EL (cell line): ENCODE data around the gene CYP3A4.
"Not testable (repeated sequence)": the region's sequence is repeated elsewhere in the genome, so short reads cannot be mapped to it uniquely, and the experiment has no call there.

ENCODE experiments used
- DNase-seq: peaks from one replicate; pipeline ENCODE4 v3.0.0-alpha.2; 2016

CYP3A4 gene

GRCh38 chr7:99748846-99749579, 35.0 kb downstream of the CYP3A4 start:
- DNase-seq, result no peak

GRCh38 chr7:99746915-99747314, 37.1 kb downstream of the CYP3A4 start:
- DNase-seq, result not testable (repeated sequence)

GRCh38 chr7:99745395-99745794, 38.6 kb downstream of the CYP3A4 start:
- DNase-seq, result not testable (repeated sequence)

- DNase-seq, result no peak
Measured at GRCh38 chr7:99742737-99743394, 41.1 kb downstream of the CYP3A4 start.

GRCh38 chr7:99741441-99741795, 42.6 kb downstream of the CYP3A4 start:
- no peak for DNase-seq

- DNase-seq, result peak; percentile 7
Measured at GRCh38 chr7:99740573-99741440, 43.2 kb downstream of the CYP3A4 start.

GRCh38 chr7:99739699-99740572, 44.0 kb downstream of the CYP3A4 start:
- no peak for DNase-seq

GRCh38 chr7:99737726-99738125, 46.3 kb downstream of the CYP3A4 start:
- peak; percentile 11 for DNase-seq

- not testable (repeated sequence) for DNase-seq
Measured at GRCh38 chr7:99736667-99737066, 47.3 kb downstream of the CYP3A4 start.

- no peak for DNase-seq
Measured at GRCh38 chr7:99734987-99735386, 49.0 kb downstream of the CYP3A4 start, which contains the start of gene CYP3A7. Gene CYP3A7, minus strand, starts transcription at chr7:99735196. Its CDS starts 103 bp downstream, at chr7:99735093.

- peak; percentile 7 for DNase-seq
Measured at GRCh38 chr7:99733448-99733847, 50.5 kb downstream of the CYP3A4 start.

GRCh38 chr7:99733003-99733402, 51.0 kb downstream of the CYP3A4 start:
- DNase-seq, result no peak

- DNase-seq, result no peak
Measured at GRCh38 chr7:99731638-99732374, 52.2 kb downstream of the CYP3A4 start.

- DNase-seq, result no peak
Measured at GRCh38 chr7:99730992-99731391, 53.0 kb downstream of the CYP3A4 start.

- DNase-seq, result no peak
Measured at GRCh38 chr7:99730238-99730810, 53.7 kb downstream of the CYP3A4 start.

GRCh38 chr7:99729486-99730237, 54.3 kb downstream of the CYP3A4 start:
- DNase-seq, result peak; percentile 52

GRCh38 chr7:99728615-99729014, 55.4 kb downstream of the CYP3A4 start:
- DNase-seq, result no peak

- DNase-seq, result not testable (repeated sequence)
Measured at GRCh38 chr7:99723201-99723600, 60.8 kb downstream of the CYP3A4 start.

- no peak for DNase-seq
Measured at GRCh38 chr7:99720800-99721595, 63.0 kb downstream of the CYP3A4 start.
